ENCODE data around the gene FRS2. TPM values are rescaled to one million over a fixed set of nuclear protein-coding genes. Genes with fewer than 3 reads are reported as not detected.
A peak's percentile ranks its signal among the peaks of the same experiment; 100 is the strongest.

FRS2 gene
- total and polyA plus RNA-seq, 2 donors (not counting 1 experiment from before 2014, with no cell fraction given), result 11.3 to 33.7 TPM

GRCh38 chr12:69471076-69471430, 865 bp downstream of the FRS2 start:
- Mint-ChIP-seq H3K4me1 (peaks cover 77% of the 10 kb centered on the region), H3K27me3 (no peaks in the 10 kb centered on the region), H3K27ac (peak overlapping the region; percentile 97), H3K9me3 (ENCODE audit: insufficient read depth) (no peaks in the 10 kb centered on the region), H3K4me3 (peak overlapping the region; percentile 98)
- TF ChIP-seq EZH2 (IDR thresholded peaks at IDR 0.05; ENCODE audit: borderline replicate concordance, insufficient read depth, low read depth, low read length, poor library complexity, severe bottlenecking) (no peak), CTCF (IDR thresholded peaks at IDR 0.05) (no peak)
- peak overlapping the region; percentile 98 for H3K9ac ChIP-seq (ENCODE audit: low read length)
- H3K27ac ChIP-seq (ENCODE audit: low read length in 2 of 2), result peak overlapping the region in 1 of 2 donors; percentile 94
- no peaks in the 10 kb centered on the region for H3K27me3 ChIP-seq (replicated peaks in 1 of 4; ENCODE audit: control extremely low read depth in 1 of 4, control insufficient read depth in 3 of 4, insufficient read depth in 4 of 4, low read length in 3 of 4)
- intact Hi-C loops (cut with micrococcal nuclease), result loop anchor here (2.0 to 5.0 kb wide), 4 partner anchors 110 to 771 kb away; partner anchors contain the start of genes CNOT2, CPSF6 and RAB3IP
- peak overlapping the region; percentile 48 to 99 (median 96) for H3K4me3 ChIP-seq (ENCODE audit: control extremely low read depth in 1 of 5, extremely low read depth in 1 of 5, insufficient read depth in 1 of 5, low read depth in 2 of 5, low read length in 4 of 5)
- no peaks in the 10 kb centered on the region for H3K36me3 ChIP-seq (replicated peaks in 1 of 2; ENCODE audit: control extremely low read depth in 1 of 2, control insufficient read depth in 1 of 2, extremely low read depth in 1 of 2, insufficient read depth in 2 of 2, low read length in 1 of 2)
- CTCF ChIA-PET, result interaction anchor here (0.9 to 2.3 kb wide), 3 partner anchors 99 to 114 kb away, joined by 3 to 11 read pairs (median 5); partner anchors contain the start of gene CCT2
- peaks cover 35% of the 10 kb centered on the region for H4K20me1 ChIP-seq (ENCODE audit: control insufficient read depth, insufficient read depth, low read length, poor library complexity, severe bottlenecking)
- POLR2A ChIA-PET, result no interaction called here
- peak overlapping the region; percentile 96 for H2AFZ ChIP-seq (ENCODE audit: insufficient read depth, low read depth, low read length, poor library complexity, severe bottlenecking)
- WGBS (ENCODE audit: insufficient coverage), result no CpG with 5 or more reads among the region's 7 CpGs
- peaks cover 64% of the 10 kb centered on the region for H3K79me2 ChIP-seq (ENCODE audit: control insufficient read depth, insufficient read depth, low read length)
- peak overlapping the region; percentile 95 for H3K4me2 ChIP-seq (replicated peaks; ENCODE audit: low read depth, low read length, poor library complexity, severe bottlenecking)
- no peaks in the 10 kb centered on the region for H3K9me3 ChIP-seq (ENCODE audit: control extremely low read depth in 1 of 3, control insufficient read depth in 2 of 3, insufficient read depth in 1 of 3, low read length in 2 of 3)
- ATAC-seq (ENCODE audit: low read depth) (no peak), DNase-seq (no peak)
- peaks cover 44 to 61% of the 10 kb centered on the region in 2 donors for H3K4me1 ChIP-seq (ENCODE audit: control insufficient read depth in 2 of 2, insufficient read depth in 2 of 2, low read length in 2 of 2)

- Histone ChIP-seq H4K20me1 (ENCODE audit: control insufficient read depth, insufficient read depth, low read length, poor library complexity, severe bottlenecking) (peaks cover 39% of the 10 kb centered on the region), H2AFZ (ENCODE audit: insufficient read depth, low read depth, low read length, poor library complexity, severe bottlenecking) (no peak overlapping the region), H3K36me3 (replicated peaks in 1 of 2; ENCODE audit: control extremely low read depth in 1 of 2, control insufficient read depth in 1 of 2, extremely low read depth in 1 of 2, insufficient read depth in 2 of 2, low read length in 1 of 2) (no peaks in the 10 kb centered on the region), H3K27me3 (replicated peaks in 1 of 4; ENCODE audit: control extremely low read depth in 1 of 4, control insufficient read depth in 3 of 4, insufficient read depth in 4 of 4, low read length in 3 of 4) (no peaks in the 10 kb centered on the region), H3K27ac (ENCODE audit: low read length in 2 of 2) (no peak overlapping the region), H3K9ac (ENCODE audit: low read length) (peak overlapping the region; percentile 98), H3K4me2 (replicated peaks; ENCODE audit: low read depth, low read length, poor library complexity, severe bottlenecking) (peak overlapping the region; percentile 95), H3K79me2 (ENCODE audit: control insufficient read depth, insufficient read depth, low read length) (peaks cover 71% of the 10 kb centered on the region), H3K4me3 (ENCODE audit: control extremely low read depth in 1 of 5, extremely low read depth in 1 of 5, insufficient read depth in 1 of 5, low read depth in 2 of 5, low read length in 4 of 5) (peak overlapping the region in 3 of 5 experiments; percentile 48 to 97 (median 96)), H3K4me1 (ENCODE audit: control insufficient read depth in 2 of 2, insufficient read depth in 2 of 2, low read length in 2 of 2) (peaks cover 37 to 56% of the 10 kb centered on the region in 2 donors), H3K9me3 (ENCODE audit: control extremely low read depth in 1 of 3, control insufficient read depth in 2 of 3, insufficient read depth in 1 of 3, low read length in 2 of 3) (no peaks in the 10 kb centered on the region)
- WGBS (ENCODE audit: insufficient coverage), result no CpG with 5 or more reads among the region's 5 CpGs
- intact Hi-C loops (cut with micrococcal nuclease), result loop anchor here (2.0 to 5.0 kb wide), 4 partner anchors 111 to 770 kb away; partner anchors contain the start of genes CNOT2, CPSF6 and RAB3IP
- no peak for DNase-seq
- Mint-ChIP-seq H3K27me3 (no peaks in the 10 kb centered on the region), H3K27ac (no peak overlapping the region), H3K4me1 (peaks cover 76% of the 10 kb centered on the region), H3K4me3 (peak overlapping the region; percentile 98), H3K9me3 (ENCODE audit: insufficient read depth) (no peaks in the 10 kb centered on the region)
- ChIA-PET POLR2A (no interaction called here), CTCF (interaction anchor here (2.3 kb wide), 1 partner anchor 99 kb away, joined by 11 read pairs; no protein-coding TSS in a partner anchor)
- TF ChIP-seq CTCF (IDR thresholded peaks at IDR 0.05), result no peak
- no peak for TF ChIP-seq EZH2 (IDR thresholded peaks at IDR 0.05; ENCODE audit: borderline replicate concordance, insufficient read depth, low read depth, low read length, poor library complexity, severe bottlenecking)
- ATAC-seq (ENCODE audit: low read depth), result no peak
Measured at GRCh38 chr12:69471667-69472385, 1.6 kb downstream of the FRS2 start.
